Measurements from ENCODE around the gene RAI1.

RAI1 gene

DNA sequence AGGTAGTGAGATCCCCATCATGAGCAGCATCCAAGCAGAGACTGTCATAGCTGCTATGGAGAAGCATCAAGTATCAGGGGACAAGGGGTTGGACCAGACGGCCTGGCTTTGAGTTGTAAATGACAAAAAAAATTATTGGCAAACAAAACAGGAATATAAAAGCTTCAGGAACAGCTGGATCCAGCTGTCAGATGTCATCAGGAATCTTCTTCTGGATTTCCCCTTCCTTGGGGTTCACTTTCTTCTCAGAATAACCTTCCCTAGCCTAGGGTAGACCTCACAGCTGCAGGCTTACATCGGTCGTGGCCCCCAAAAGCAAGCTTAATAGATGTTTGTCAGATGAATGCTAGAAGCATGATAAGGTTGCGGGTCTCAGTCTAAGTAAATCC is 17.2 kb upstream of the RAI1 start:
- TF ChIP-seq SIN3A (IDR thresholded peaks at IDR 0.05; ENCODE audit: borderline replicate concordance, insufficient read depth, low read length), result no peak
- TF ChIP-seq POLR2AphosphoS5 (IDR thresholded peaks at IDR 0.05; ENCODE audit: low read depth, low read length), result no peak
- TF ChIP-seq FOXP2 (optimal IDR thresholded peaks at IDR 0.05; ENCODE audit: borderline replicate concordance, extremely low read depth, extremely low read length, insufficient read depth), result no peak
- TF ChIP-seq, protein P1, sequence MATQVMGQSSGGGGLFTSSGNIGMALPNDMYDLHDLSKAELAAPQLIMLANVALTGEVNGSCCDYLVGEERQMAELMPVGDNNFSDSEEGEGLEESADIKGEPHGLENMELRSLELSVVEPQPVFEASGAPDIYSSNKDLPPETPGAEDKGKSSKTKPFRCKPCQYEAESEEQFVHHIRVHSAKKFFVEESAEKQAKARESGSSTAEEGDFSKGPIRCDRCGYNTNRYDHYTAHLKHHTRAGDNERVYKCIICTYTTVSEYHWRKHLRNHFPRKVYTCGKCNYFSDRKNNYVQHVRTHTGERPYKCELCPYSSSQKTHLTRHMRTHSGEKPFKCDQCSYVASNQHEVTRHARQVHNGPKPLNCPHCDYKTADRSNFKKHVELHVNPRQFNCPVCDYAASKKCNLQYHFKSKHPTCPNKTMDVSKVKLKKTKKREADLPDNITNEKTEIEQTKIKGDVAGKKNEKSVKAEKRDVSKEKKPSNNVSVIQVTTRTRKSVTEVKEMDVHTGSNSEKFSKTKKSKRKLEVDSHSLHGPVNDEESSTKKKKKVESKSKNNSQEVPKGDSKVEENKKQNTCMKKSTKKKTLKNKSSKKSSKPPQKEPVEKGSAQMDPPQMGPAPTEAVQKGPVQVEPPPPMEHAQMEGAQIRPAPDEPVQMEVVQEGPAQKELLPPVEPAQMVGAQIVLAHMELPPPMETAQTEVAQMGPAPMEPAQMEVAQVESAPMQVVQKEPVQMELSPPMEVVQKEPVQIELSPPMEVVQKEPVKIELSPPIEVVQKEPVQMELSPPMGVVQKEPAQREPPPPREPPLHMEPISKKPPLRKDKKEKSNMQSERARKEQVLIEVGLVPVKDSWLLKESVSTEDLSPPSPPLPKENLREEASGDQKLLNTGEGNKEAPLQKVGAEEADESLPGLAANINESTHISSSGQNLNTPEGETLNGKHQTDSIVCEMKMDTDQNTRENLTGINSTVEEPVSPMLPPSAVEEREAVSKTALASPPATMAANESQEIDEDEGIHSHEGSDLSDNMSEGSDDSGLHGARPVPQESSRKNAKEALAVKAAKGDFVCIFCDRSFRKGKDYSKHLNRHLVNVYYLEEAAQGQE (IDR thresholded peaks at IDR 0.05; ENCODE audit: insufficient read depth in 1 of 2, low read depth in 2 of 2, low read length in 2 of 2), result no peak
- TF ChIP-seq TAF1 (IDR thresholded peaks at IDR 0.05; ENCODE audit: borderline replicate concordance, insufficient read depth, low read length), result no peak

DNA sequence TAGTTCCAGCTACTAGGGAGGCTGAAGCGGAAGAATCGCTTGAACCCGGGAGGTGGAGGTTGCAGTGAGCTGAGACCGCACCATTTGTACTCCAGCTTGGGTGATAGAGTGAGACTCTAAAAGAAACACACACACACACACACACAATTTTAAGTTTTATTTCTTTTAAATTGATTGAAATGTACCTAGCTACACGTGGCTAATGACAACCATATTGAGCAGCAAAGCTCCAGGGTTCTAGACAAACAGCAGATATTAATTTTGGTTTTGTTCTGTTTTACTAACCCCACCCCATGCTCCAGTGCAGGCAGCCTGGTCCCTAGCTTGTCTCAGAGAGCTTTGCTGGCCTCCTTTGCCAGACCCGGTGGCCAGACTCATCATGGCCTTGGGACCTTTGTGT is 16.0 kb upstream of the RAI1 start:
- no peak for TF ChIP-seq POLR2AphosphoS5 (IDR thresholded peaks at IDR 0.05; ENCODE audit: low read depth, low read length)
- TF ChIP-seq TAF1 (IDR thresholded peaks at IDR 0.05; ENCODE audit: borderline replicate concordance, insufficient read depth, low read length), result no peak
- TF ChIP-seq SIN3A (IDR thresholded peaks at IDR 0.05; ENCODE audit: borderline replicate concordance, insufficient read depth, low read length), result no peak
- TF ChIP-seq, protein P1 (IDR thresholded peaks at IDR 0.05; ENCODE audit: insufficient read depth in 1 of 2, low read depth in 2 of 2, low read length in 2 of 2), result no peak
- TF ChIP-seq FOXP2 (optimal IDR thresholded peaks at IDR 0.05; ENCODE audit: borderline replicate concordance, extremely low read depth, extremely low read length, insufficient read depth), result no peak

GRCh38 chr17:17666111-17666714 is 15.0 kb upstream of the RAI1 start:
- TF ChIP-seq TAF1 (IDR thresholded peaks at IDR 0.05; ENCODE audit: borderline replicate concordance, insufficient read depth, low read length), result no peak
- no peak for TF ChIP-seq FOXP2 (optimal IDR thresholded peaks at IDR 0.05; ENCODE audit: borderline replicate concordance, extremely low read depth, extremely low read length, insufficient read depth)
- no peak for TF ChIP-seq POLR2AphosphoS5 (IDR thresholded peaks at IDR 0.05; ENCODE audit: low read depth, low read length)
- TF ChIP-seq, protein P1 (IDR thresholded peaks at IDR 0.05; ENCODE audit: insufficient read depth in 1 of 2, low read depth in 2 of 2, low read length in 2 of 2), result no peak
- no peak for TF ChIP-seq SIN3A (IDR thresholded peaks at IDR 0.05; ENCODE audit: borderline replicate concordance, insufficient read depth, low read length)

DNA sequence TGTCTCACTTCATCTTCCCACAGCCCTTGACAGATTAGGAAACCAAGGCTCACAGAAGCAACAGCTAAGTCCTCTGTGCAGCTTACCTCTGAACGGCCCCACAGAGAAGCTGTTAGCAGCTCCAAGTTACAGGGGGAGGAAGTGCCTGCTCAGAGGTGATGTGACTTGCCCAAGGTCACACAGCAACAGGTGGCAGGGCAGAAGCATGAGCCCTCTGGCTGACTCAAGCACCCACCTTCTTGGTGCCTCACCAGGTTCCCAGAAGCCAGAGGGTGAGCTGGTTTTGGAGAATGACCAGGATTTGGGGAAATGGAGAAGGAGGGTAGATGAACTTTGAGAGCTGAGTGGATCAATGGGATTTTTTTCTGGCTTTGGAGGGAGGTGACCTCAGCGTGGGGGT is 14.0 kb upstream of the RAI1 start:
- no peak for TF ChIP-seq FOXP2 (optimal IDR thresholded peaks at IDR 0.05; ENCODE audit: borderline replicate concordance, extremely low read depth, extremely low read length, insufficient read depth)
- TF ChIP-seq, protein P1 (IDR thresholded peaks at IDR 0.05; ENCODE audit: insufficient read depth in 1 of 2, low read depth in 2 of 2, low read length in 2 of 2), result no peak
- no peak for TF ChIP-seq POLR2AphosphoS5 (IDR thresholded peaks at IDR 0.05; ENCODE audit: low read depth, low read length)
- no peak for TF ChIP-seq TAF1 (IDR thresholded peaks at IDR 0.05; ENCODE audit: borderline replicate concordance, insufficient read depth, low read length)
- no peak for TF ChIP-seq SIN3A (IDR thresholded peaks at IDR 0.05; ENCODE audit: borderline replicate concordance, insufficient read depth, low read length)

All from PFSK-1 (cell line).